OCI-M2 (cell line): ENCODE measurements around the gene MYOM3.

ENCODE experiments used
- DNase-seq: peaks from one replicate; lab custom pipeline; 2025; ENCODE audit not compliant: unreplicated experiment; lab: John Stamatoyannopoulos, UW

Gene MYOM3

DNA sequence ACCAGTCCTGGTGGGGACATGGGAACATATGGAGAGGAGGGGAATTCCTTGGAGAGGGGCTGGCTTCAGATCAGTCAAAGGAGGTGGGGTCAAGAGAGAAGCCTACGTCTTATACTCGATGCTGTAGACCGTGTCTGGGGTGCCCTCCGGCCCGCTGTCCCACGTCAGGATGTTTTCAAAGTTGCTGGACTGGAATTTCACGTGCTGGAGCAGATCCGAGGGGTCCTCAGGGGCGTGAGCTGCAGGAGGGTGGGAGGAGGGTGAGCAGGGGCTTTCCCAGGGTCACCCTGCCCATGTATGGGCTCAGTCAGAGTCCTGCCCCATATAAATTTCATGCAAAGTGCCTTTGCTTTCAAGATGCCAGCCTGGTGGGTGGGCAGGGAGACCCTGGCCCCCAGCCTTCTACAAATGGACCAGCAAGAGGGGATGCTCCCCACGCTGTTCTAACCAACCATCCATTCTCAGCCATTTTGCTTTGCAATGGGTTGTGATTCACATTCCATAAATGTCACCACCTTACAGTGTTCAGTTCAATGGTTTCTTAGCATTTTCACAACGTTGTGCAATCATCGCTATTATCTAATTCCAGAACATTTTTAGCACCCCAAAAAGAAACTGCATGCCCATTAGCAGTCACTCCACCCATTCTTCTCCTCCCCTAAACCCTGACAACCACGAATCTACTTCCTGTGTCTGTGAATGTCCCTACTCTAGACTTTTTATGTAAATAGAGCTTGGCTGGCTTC is 26.7 kb upstream of the MYOM3 start:
- no peak for DNase-seq

DNA sequence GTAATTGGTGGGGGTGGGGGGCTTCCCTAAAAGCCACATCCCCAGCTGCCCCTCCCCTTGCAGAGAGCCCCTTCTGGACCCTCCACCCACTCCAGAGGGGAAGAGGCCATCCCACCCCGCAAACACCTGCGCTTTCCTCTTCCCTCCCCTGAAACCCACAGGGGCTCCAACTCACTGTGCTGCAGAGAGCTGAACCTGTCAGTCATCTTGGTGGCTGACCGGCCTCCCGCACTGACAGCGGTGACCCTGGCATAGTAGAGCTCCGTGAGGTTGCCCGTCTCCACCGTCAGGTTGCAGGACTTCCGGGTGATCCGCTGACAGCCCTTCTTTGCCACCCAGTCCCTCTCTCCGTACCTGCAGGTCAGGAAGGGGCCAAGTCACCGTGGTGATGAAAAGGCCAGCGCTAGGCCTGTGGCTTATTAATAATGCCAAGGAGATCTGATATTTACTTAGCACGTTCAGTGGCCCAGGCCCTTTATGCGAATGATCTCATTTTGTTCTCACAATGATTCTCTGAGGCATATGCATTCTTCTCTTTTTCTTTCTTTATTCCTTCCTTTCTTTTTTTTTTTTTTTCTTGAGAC is 25.1 kb upstream of the MYOM3 start:
- DNase-seq, result no peak

DNA sequence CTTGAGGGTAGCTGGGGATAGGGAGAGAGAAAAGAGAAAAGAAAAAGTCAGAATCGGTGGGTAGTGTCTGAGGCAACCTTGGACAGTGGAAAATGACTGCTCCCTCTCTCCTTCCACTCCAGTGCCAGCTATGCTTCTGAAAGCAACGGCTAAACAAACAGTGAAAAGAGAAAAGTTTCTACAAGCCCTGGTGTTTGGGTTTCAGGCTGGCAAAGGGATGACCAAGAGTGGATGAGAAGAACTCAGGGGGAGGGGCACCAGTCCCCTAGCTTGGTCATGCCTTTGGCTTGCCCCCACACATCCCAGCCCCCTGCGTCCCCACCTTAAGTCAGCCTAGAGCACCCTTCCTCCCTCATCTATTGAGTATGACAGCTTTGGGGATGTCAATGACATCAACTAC is 22.4 kb upstream of the MYOM3 start:
- no peak for DNase-seq

DNA sequence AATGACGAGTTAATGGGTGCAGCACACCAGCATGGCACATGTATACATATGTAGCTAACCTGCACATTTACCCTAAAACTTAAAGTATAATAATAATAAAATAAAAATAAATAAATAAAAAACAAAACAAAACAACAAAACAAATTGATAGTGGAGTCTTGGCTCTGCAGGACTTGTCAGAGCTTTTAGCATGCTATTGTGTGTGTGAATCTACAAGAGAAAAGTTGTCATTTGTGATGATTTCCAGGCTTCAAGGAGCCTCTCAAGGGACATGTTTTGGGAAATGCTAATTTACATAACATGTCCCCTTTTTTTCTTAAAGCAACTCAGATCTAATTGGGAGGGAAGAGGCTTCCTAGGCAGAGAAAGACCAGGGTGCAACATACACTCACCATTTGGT is 21.9 kb upstream of the MYOM3 start:
- DNase-seq, result no peak

DNA sequence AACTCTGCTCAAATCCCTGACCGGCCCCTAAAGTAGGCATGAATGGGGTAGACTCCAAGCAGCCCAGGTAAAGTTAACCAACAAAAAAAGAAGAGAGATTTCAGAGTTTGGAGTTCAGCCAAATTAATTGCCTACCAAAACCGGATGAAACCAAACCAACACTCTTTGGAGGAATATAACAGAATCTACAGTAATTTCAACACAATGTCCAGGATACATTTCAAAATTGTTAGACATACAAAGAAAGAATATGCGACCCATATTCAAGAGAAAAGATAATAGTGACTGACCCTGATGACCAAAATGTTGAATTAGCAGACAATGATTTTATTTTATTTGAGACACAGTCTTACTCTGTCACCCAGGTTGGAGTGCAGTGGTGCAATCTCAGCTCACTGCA is 18.4 kb upstream of the MYOM3 start:
- no peak for DNase-seq

DNA sequence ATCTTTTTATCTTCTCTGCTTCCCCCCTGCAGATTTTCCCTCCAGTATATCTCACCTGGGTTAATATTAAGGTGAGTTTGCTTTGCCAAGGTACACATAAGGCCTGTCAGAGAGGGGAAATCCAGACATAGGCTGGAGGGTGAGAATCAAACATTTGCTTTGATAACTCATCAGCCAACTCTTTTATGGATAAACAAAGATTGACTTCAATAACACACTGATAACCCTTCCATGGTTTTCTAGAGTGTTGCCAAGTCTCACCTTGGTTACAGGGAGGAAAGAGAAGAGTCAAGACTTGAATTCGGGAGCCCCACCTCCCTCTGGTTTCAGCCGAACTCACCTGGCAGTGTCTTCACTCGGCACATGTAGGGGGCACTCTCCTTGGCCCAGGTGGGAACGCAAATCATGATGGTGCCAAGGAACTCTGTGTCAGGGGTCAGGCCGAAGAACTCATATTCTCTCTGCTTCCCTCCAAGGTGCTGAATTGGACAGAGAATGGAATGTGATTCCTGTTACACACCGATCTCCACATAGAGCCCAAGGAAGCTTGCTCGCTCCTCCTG is 15.9 kb upstream of the MYOM3 start:
- no peak for DNase-seq

DNA sequence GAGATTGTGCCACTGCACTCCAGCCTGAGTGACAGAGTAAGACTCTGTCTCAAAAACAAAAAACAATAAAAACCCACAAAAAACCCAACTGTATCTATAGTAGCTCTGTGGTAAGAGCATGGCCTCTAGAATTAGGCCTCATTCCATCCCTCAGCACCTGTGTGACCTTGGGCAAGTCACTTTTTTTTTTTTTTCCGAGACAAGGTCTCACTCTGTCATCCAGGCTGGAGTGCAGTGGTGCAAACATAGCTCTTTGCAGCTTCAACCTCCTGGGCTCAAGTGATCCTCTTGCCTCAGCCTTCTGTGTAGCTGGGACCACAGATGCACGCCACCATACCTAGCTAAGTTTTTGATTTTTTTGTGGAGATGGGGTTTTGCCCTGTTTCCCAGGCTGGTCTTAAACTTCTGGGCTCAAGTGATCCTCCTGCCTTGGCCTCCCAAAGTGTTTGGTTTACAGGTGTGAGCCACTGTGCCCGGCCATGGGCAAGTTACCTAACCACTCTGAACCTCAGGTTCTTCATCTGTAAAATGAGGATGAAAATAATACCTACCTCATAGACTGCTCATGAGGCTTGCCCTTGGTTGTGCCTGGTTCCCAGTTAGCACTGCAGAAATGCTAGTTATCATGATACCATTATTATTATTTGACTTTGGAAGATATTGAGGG is 15.3 kb upstream of the MYOM3 start:
- no peak for DNase-seq

DNA sequence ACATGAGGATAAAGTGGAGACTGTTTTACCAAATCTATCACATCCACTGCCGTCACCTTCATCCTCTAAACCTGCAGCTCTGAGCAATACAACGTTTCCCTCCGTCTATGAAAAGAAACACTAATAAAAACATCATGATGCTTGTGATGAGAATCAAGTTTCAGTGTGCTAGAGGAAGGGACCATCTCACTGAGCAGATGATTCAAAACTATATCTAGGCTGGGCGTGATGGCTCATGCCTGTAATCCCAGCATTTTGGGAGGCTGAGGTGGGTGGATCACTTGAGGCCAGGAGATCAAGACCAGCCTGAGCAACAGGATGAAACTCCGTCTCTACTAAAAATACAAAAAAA is 14.7 kb upstream of the MYOM3 start:
- DNase-seq, result no peak

DNA sequence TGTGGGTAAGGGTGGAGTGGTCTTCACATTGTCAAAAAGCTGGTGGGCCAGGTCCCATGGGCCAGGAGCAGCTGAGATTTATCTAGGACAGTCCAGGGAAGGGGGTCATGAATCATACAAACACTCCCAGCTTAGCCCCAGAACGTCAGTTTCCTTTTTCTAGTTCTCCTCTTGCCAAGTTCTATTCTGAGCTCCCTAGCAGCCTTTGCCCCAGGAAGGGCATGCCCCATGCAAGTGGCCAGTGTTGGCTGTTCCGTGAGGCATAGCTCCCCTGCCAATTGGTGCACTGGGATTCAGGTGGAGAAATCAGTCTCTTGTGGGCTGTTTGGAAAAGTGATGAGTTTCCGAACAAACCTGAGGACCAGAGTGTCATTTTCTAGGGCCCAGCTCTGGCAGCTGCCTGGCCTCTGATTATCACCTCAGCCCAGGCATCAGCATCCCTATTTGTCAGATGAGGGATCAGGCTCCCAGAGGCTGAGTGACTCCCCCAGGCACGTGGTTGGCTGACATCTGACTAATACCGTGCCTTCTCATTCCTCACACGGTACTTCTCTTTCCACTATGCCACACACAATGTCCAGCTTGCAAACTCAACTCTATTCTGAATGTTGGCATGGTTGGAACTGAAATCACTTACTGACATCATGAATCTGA is 14.2 kb upstream of the MYOM3 start:
- no peak for DNase-seq

DNA sequence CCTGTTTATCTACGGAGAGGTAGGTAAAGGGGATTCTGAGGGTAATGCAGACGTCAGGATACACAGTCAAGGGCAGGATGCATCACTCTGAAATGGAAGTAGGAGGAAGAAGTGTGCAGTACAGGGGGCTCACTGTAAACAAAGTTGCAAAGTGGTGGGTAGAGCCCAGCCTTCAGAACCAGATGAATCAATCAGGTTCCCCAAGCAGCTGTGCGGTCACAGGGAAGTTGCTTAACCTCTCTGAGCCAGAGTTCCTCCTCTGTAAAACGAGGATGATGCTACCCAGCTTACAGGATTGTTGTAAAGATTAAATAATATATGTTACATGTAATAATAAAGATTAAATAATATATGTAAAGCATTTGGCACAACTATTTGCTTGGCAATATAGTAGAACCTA is 13.5 kb upstream of the MYOM3 start:
- no peak for DNase-seq

DNA sequence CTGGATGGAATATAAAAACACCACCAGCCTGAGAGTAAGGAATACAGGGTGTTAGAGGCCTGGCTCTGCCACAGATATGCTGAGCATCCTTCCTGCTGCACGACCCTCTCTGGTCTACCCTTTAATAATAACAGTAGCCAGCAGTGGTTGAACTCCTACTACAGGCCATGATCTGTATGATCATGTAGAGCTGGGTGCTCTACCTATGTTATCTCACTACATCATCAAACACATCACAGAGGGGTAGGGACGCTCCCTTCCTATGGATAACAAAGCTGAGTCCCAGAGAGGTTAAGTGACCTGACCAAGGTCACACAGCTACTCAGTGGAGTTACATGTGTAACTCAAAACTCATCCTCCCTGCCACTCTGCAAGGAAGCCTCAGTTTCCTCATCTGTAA is 13.0 kb upstream of the MYOM3 start:
- no peak for DNase-seq

DNA sequence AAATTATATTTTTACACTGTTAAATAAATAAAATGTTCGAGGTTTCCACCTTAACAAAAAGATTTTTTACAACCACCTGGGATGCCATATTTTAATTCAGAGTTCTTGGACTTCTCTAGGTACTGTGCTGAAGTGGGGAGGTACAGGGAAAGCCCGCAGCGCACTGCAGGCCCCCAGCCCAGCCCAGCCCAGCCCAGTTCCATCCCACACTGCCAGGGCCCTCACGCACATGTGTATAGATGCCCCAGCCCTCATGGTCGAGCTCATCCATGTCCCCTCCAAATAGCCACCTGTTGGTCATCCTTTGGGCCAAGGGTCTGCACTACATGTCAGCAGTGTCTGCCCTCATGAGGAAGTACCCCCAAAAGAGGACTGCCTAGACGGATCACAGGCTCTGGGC is 11.7 kb upstream of the MYOM3 start:
- no peak for DNase-seq

DNA sequence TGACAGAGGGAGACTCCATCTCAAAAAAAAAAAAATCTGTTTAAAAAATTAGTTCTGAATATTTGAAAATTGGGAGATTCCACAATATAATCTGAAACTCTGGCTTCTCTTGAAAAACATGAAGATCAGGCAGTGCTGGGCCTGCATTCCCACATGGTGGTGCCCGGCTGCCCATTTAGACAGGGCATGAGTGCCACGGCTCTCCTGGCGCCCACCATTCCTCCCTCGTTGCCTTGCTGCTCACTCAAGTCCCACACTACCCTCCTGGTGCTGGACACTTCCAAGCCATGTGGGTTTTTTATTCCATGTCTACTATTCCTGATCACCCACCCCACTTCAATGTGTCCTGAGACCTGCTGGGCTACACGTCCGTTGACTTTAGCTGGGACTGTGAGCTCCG is 10.8 kb upstream of the MYOM3 start:
- no peak for DNase-seq

DNA sequence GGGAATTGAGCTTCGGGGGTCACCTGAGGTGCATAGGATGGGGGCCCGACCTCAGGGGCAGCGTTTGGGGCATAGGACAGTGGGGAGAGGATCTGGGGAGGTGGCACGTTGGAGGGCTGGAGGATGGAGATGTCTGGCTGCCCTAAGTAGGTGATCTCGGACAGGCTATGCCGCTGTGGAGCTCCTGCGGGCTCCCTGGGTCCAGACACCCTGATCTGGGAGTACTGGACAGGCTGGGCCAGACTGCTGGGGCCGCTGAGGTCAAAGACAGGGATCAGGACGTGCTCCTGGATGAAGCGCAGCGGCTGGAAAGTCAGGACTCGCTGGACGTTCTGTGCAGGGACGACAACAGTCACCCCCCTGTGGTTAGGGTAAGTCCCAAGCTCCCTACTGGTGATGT is 9.5 kb upstream of the MYOM3 start:
- DNase-seq, result no peak

DNA sequence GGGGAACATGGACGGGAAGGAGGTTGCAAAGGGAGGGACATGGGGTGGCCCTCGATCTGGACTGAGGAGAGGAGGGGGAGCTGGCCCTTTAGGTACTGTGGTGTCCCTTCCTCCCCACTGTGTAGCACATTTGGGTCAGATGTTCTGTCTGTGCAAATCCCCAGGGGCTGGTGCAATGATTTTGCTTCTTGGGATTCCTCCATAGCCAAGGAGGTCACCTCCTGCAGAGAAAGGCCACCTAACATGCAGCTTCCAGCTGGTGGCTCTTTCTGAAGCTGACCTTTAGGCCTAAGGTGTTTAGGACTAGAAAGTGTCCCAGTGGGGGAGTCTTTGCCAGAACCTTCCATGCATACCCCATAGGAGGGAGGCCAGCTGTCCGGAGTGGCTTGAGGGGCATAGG is 9.0 kb upstream of the MYOM3 start:
- no peak for DNase-seq

DNA sequence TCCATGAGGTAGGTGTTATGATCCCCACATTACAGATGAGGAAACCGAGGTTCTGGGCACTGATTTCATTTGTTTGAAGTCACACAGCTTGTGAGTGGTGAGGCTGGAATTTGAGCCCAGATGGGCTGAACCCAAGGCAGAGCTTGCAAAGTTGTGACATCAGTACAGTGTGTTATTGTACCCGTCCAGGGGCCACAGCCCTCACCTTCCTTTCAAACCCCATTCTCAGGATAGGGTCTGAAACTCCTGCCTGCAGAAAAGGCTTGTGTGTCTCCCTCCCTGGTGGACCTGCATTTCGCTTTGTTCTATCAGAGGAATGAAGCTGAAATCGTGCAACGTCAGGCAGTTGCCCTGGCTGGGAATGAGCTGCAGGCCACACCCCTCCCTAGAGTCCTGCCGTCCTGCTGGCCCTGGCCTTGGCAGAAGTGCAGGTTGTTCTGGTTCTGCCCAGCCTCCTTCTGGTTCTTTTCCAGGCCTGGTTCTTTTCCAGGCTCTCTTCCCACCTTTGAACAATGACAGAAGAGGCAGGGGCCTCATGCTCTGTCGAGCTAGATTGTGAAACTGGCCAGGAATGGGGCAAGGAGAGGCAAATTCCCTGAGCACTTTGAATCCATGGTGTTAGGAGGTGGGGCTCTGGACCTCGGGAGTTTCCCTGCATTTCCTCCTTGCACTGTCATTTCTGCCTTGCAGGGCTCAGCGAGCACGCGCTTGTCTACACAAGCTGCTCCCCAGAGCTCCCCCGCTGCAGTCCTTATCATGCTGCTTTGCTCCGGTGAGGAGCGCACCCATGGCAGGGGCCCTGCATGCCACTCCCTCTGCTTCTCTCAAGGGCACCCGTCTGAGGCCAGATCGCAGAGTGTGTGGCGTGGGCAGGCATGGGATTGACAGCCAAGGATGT is 8.2 kb upstream of the MYOM3 start:
- DNase-seq, result no peak

DNA sequence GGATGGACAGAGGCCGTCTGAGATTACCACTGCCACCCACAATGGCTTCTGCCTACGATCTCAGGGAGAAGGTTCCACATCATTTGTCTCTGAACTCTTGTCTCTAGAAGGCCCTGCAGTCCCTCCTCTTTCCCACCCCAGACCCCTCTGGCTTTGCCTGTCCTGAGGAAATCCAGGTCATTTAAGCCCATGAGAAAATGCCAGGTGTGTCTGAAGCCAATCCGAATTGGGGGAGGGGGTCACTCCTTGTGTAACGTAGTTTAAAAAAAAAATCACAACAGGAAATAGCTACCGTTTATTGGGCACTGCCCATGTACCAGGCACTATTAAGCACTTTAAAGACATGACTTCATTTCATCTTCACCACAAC is 7.5 kb upstream of the MYOM3 start:
- no peak for DNase-seq

DNA sequence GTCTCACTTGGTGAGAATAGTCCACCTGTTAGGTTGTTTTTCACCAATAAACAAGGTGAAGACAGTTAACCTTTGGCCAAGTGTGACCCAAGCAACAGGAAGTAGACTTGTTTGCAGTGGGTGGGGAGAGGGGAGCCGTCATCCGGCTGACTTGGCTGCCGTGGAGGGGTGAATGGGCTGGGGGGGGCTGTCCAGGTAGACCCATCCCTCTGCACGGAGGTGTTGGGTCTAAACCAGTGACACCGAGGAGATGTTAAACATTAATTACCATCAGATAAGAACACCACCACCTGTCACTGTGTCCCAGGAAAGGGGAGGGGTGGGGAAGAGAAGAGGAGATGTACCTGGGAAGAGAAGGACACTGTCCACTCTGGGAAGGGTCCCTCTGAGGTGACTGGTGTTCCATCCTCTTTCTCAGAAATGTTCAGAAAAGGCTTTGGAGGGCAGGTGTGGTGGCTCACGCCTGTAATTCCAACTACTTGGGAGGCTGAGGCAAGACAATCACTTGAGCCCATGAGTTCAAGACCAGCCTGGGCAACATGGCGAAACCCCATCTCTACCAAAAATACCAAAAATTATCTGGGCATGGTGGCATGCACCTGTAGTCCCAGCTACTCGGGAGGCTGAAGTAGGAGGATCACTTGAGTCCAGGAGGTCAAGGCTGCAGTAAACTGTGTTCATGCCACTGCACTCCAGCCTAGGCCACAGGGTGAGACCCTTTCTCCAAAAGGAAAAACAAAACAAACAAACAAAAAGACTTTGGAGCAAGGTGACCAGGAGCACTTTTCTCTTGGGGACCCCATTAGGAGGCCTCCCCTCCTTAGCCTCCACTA is 6.7 kb upstream of the MYOM3 start:
- no peak for DNase-seq

DNA sequence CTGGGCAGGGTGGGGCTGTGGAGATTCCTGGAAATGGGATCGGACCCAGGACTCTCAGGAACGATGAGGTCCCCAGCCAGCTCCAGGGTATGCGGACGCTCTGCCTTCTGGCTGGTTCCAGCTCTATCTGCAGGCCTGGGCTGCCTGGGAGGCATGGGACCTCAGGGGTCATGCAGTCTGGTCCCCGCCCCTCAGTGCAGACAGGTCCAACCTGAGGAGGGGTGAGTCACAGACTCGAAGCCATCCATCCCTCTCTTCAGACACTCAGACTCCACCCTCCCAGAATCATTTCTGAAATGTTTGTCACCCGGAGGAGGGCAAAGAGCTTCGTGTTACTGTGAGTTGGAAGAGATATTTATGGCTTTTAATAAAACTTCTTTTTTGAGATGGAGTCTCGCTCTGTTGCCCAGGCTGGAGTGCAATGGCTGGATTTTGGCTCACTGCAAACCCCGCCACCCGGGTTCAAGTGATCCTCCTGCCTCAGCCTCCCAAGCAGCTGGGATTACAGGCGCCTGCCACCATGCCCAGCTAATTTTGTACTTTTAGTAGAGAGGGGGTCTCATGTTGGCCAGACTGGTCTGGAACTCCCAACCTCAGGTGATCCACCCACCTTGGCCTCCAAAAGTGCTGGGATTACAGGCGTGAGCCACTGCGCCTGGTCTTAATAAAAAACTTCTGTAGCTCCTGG is 5.9 kb upstream of the MYOM3 start:
- DNase-seq, result no peak

DNA sequence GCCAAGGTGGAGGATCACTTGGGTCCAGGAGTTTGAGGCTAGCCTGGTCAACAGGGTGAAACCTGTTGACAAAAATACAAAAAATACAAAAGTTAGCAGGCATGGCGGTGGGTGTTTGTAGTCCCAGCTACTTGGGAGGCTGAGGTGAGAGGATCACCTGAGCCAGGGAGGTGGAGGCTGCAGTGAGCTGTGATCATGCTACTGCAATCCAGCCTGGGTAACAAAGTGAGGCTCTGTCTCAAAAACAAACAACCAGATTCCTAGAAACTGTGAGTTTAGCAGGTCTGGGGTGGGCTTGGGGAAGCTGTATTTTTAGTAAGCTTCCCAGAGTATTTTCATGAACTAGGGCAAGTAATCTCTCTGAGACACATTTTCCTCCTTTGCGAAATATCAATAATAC is 5.2 kb upstream of the MYOM3 start:
- DNase-seq, result no peak
